C4-2B (cell line): Measurements from ENCODE around the gene SLC35B3.

Experiments
- CTCF ChIP-seq: fragments of 450-650 bp; conservative IDR thresholded peaks from 2 replicates; pipeline ENCODE4 v1.5.1; 2017; ENCODE audit warnings: mild to moderate bottlenecking
- ZFX ChIP-seq: fragments of 450-650 bp; IDR thresholded peaks from 2 replicates; pipeline ENCODE4 v1.6.1; 2017

- TF ChIP-seq CTCF = no peak
- no peak for TF ChIP-seq ZFX
Measured at GRCh38 chr6:8414844-8415243, 20.5 kb downstream of the SLC35B3 start.
